HTR-8/SVneo (cell line): ENCODE measurements around the gene CDK2AP2.
"Not testable (repeated sequence)": the region's sequence is repeated elsewhere in the genome, so short reads cannot be mapped to it uniquely, and the experiment has no call there.

Experiments
- DNase-seq: peaks from one replicate; pipeline ENCODE4 v3.0.0; 2011; ENCODE audit warnings: low spot score, mixed read lengths; ENCODE audit not compliant: insufficient read length
- FAIRE-seq: peaks from 2 replicates; lab custom pipeline; 2011; peaks lifted over from hg19 to GRCh38; lab: Jason Lieb, UNC

The CDK2AP2 gene

DNA sequence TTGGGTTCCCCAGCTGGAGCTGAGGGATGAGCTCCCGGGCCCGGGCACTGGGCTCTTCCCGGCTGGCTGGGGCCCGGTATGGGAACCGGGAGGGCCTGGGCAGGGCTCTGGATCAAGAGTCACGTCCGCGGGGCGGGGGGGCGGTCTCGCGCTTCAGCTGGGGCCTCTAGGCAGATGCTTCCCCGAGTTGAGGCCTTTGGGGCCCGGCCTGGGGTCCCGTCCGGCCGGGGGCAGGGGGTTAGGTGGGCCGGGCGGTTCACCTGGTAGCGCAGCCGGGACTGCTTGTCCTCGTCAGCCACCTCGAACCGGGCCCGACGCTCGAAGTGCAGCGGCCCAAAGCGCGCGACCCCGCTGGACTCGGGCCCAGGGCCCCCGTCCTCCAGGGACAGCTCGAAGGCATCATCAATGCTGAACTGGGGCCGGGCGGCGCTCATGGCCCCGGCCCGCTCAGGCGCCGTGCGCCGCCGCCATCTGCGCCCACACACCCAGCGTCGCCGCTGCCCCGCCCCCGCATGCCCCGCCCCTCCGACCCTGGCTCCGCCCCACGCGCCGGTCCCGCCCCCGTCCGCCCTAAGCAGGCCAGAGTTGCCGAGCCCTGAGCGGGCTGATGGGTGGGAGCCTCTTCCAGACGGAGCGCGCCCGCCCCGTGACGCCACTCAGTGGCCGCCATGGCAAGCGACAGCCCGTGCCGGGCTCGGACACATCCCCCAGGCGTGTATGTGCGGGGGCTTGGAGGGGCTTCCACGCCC is 39.0 kb downstream of the CDK2AP2 start, which contains the start of gene TMEM134:
TSS of gene TMEM134 (minus strand) at position 493 of the 749 bp plus-strand sequence. CDS start at position 434, 59 bp downstream.
- FAIRE-seq (peak; percentile 96), DNase-seq (peak; percentile 98)

DNA sequence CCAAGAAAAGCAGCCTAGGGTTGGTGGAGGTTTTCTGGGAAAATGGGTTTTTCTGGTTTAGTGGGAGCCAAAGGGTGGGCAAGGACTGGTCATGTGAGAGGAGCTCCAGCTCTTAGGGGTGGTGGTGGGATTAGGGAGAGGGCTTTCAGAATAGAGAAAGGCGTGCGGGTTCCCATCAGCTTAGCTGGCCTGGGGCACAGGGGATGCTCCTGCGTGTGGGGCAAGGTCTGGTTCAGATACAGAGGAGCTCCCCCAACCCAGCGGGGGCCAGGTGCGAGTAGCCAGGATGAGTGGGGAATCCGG is 39.6 kb downstream of the CDK2AP2 start:
- DNase-seq: no peak
- no peak for FAIRE-seq

DNA sequence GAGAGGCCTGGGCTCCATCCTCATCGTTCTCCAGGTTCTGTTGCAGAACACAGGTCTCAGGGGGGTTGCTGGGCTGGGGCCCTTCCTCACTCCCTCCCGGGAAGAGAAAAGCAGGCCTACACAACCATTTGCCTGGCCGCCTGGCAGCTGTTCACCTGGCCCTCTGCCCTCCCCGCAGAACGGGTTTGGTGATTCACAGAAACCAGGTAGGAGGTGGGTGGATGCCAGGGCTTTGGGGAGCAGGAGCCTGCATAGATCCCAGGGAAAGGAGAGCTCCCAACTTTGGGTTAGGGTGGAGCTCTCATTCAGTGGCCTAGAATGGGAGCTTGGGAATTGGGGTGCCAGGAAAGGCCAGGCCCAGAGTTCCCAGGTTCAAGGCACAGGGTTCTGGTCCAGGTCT is 39.9 kb downstream of the CDK2AP2 start:
- DNase-seq (no peak), FAIRE-seq (no peak)

DNA sequence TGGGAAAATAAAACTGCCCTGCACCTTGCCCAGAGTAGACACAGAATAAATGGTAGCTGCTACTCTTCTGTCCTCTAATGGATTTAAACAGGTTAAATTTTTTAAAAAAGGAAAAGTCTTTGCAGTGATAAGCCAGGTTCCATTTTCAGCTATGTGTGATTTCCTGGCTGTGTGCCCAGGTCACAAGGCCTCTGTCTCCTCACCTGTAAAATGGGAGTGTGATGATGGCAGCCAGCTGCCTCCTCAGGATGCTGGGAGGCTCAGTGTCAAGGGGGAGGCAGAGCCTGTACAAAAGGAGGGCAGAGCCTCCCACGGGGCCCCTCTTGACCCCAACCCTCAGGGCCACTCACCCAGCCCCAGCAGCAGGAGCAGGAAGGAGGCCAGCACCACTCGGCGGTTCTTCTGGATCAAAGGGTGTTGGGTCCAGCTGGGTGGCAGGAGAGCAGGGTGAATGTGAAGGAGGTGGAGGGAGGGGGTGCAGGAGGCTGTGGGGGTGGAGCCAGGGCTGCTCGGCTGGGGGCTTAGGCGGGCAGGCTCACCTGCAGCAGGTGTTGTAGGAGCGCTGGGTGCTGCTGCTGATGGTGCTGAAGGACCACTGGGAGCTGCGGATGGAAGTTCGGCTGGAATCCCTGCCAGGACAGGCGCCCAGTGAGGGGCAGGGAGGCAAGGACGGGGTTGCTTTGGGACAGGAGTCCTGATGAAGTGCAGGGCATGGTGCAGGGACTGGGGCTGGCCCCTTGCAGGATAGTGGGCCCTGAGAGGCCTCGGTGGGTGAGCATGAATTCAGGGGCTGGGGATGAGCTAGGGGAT is 40.8 kb downstream of the CDK2AP2 start:
- no peak for FAIRE-seq
- DNase-seq: no peak

DNA sequence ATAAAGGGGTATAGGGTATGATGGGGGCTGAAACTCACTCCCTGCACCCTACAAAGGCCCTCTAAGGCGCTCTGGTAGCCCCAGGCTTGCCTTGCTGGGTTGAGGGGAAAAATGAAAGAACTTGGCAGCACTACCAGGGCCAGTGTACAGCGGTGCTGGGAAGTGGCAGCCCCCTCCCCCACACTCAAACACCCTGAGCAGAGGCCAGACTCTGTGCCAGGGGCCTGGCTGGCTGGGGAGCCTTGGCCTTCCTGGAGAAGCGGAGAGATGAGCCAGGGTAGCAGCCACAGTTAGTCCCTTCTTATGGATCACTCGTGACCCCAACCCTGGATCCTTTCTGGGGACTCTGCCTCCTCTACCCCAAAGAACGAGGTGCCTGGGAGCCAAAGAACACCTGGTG is 41.6 kb downstream of the CDK2AP2 start:
- FAIRE-seq: no peak
- no peak for DNase-seq

DNA sequence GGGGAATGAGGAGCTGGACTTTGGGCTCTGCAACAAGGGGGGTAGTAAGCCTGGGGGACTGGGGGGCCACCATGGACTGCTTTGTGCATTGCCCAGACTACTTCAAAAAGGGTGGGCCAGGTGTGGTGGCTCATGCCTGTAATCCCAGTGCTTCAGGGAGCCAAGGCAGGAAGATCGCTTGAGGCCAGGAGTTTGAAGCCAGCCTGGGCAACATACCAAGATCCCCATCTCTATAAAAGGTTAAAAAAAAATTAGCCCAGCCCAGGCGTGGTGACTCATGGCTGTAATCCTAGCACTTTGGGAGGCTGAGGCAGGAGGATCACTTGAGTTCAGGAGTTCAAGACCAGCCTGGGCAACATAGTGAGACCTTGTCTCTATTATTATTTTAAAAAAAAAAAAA is 42.4 kb downstream of the CDK2AP2 start:
- not testable (repeated sequence) for FAIRE-seq, DNase-seq

DNA sequence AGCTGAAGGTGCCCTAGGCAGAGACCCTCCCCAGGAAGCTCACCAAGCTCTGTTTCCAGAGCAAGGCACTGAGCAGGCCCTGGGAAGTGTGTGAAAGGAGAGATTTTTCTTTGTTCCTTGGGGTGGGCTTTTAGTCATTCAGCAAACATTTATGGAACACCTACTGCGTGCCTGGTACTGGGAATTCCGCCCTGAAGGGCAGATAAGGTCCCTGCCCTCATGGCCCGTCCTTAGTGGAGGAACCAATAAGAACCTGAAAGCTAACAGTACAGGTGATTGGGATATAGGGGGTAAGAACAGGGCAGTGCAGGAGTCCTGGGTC is 42.8 kb downstream of the CDK2AP2 start:
- no peak for FAIRE-seq
- DNase-seq: no peak

DNA sequence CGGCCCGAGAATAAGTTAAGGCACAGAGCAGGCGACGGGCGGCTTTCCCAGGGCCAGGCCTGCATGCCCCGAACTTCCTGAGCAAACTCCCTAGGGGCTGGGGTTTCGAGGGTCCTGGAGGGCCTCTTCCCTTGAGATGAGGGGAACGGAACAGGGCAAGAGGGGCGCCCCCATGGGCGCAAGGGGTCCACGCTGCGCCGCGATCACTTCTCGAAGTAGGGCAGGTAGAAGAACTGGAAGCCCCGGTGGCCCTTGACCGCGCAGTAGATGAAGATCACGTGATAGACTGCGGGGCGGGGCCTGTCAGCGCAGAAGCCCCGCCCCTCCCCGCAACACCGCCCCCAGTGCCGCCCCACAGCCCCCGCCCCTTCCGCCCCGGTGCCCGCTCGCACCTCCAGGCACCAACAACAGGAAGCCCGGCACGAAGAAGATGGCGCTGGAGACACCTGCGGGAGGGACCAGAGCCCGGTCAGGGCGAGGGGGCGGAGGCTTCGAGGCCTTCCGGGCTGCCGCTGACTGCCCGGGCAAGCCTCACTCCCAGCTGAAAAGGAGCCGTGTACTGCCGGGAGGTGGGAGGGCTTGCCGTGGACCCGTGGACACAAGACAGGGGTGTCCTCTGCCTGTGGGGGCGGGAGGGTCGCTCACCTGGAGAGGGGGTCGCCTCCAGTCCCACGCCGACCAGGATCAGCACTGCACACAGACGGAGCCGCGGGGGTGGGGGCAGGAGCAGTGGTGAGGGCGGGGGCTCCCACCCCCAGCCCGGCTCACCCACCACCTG is 43.4 kb downstream of the CDK2AP2 start:
- peak; percentile 92 for FAIRE-seq
- DNase-seq: peak; percentile 98

DNA sequence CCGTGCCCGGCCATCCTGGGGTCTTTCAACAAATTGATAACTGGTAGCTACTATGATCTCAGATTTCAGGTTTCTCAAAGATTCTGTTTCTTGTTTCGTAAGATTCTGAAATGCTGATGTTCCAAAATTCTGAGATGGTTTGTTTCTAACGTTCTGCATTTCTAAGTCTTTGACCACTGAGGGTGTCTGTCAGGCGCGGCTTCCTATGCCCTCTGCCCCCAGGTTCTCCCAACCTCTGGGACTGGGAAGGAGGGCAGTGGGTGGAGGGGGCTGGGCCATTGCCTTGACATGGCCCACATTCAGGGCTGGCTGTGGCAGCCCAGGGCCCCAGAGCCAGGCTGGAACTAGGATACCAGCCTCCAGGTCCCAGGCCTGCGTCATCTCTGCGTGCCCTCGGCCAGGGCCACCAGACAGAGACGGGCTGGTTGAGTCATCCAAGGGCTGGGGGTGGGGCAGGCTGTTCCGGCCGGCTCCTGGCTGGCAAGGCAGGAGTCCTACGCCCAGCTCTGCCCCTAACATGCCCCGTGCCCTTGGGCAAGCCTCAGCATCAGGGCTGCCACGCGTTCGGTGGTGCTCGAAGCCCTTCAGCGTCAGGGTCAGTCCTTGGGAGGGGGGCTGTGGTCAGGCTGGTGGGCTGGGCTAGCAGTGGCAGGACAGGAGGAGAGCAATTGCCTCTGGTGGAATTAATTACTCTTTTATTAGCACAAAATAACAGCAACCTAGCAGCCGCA is 44.1 kb downstream of the CDK2AP2 start:
- FAIRE-seq: peak; percentile 42
- DNase-seq: peak; percentile 56

DNA sequence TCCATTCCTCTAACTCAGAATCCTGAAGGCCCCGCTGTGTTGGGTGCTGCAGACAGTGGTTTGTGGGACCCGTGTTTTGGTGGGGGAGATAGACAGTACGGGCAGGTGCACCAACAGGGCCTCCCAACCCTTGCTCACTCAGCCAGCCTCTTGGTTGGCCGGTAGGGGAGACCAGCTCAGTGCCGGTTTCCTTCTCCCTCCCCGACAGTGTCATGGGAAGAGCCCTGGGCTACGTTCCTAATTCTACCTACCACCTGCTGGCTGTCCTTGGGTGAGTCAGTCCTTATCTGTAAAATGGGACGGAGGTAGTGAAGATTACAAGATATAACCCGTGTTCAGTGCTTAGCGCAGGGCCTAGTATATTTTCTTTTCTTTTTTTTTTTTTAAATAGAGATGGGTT is 44.8 kb downstream of the CDK2AP2 start:
- DNase-seq (no peak), FAIRE-seq (no peak)

DNA sequence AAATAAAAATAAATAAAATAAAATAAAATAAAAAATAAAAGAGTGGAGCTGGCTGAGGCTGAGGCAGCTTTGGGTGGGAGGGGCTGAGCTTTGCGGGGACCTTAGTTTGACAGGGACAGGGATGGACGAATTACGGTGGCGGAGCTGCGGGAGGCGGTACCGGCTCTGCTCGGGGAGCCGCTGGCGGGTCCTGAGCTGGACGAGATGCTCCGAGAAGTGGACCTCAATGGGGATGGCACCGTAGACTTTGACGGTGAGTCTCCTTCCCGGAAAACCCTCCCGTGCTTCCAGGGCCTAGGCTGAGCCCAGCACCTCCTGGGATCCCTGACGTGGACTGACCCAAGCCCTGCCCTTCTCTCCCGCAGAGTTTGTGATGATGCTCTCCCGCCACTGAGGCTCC is 49.7 kb downstream of the CDK2AP2 start:
- no peak for DNase-seq
- FAIRE-seq: no peak

DNA sequence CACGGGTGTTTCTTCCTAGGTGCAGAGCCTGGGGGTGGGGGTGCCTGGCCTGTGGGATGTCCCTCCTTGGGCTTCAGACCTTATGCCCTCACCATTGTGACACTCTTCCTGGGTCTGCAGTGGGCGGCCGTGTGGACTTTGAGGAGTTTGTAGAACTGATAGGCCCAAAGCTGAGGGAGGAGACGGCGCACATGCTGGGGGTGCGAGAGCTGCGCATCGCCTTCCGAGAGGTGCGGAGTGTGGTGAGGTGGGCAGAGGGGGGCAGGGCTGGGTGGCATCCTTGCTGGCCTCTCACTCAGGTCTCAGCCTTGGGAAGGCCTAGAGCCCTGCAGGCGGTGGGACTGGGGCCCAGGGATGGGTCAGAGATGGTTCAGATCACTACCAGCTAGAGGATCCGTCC is 50.5 kb downstream of the CDK2AP2 start:
- DNase-seq: no peak
- FAIRE-seq: no peak
